Naive thymus-derived CD4-positive, alpha-beta T cell (primary cell): ENCODE results near the gene STX18. TPM values are rescaled to one million over a fixed set of nuclear protein-coding genes. Genes with fewer than 3 reads are reported as not detected.

Experiments
- ATAC-seq: fragments of 150-1000 bp; cut with Tn5 transposase; 2 replicates; pipeline ENCODE4 v1.10.0; 2021; ENCODE audit warnings: mild to moderate bottlenecking, moderate library complexity
- CTCF ChIA-PET: fragments of 350-600 bp; sonication (Branson Sonifier 250); formaldehyde crosslinking; loops from one replicate; lab custom pipeline; 2021; ENCODE audit warnings: antibody characterized with exemption; lab: Charles Lee
- POLR2A ChIA-PET: fragments of 350-600 bp; sonication (Branson Sonifier 250); formaldehyde crosslinking; loops from one replicate; lab custom pipeline; 2021; ENCODE audit warnings: antibody characterized with exemption, inconsistent platforms; lab: Charles Lee
- DNase-seq, 9 donors: peaks; one replicate each; pipeline versions ENCODE4 v3.0.0 to v3.0.0-alpha.2; 2020 to 2022; ENCODE audit warnings: mixed read lengths in 1 of 9
- H3K27ac ChIP-seq: one replicate; pipeline ENCODE4 v1.7.0; 2013; ENCODE audit warnings: mild to moderate bottlenecking, low read depth, low read length, moderate library complexity
- H3K27me3 ChIP-seq, 2 donors: one replicate each; pipeline ENCODE4 v1.7.0; 2013; ENCODE audit warnings: low read length in 2 of 2, mild to moderate bottlenecking in 2 of 2, moderate library complexity in 2 of 2; ENCODE audit not compliant: control insufficient read depth in 2 of 2, insufficient read depth in 2 of 2
- H3K36me3 ChIP-seq, 3 experiments: 1 replicate in 2 of 3; 2 replicates in 1 of 3; pipeline ENCODE4 v1.7.0; 2013; ENCODE audit warnings: low read length in 3 of 3, mild to moderate bottlenecking in 3 of 3, moderate library complexity in 1 of 3; ENCODE audit not compliant: insufficient read depth in 3 of 3, control insufficient read depth in 2 of 3
- H3K4me1 ChIP-seq, 2 donors: one replicate each; pipeline ENCODE4 v1.7.0; 2013; ENCODE audit warnings: low read length in 2 of 2, mild to moderate bottlenecking in 2 of 2, moderate library complexity in 1 of 2; ENCODE audit not compliant: control insufficient read depth in 2 of 2, insufficient read depth in 2 of 2
- H3K4me3 ChIP-seq: 2 replicates; pipeline ENCODE4 v1.7.0; 2013; ENCODE audit warnings: mild to moderate bottlenecking, low read length
- H3K9me3 ChIP-seq, 3 experiments: 1 replicate in 2 of 3; 2 replicates in 1 of 3; pipeline ENCODE4 v1.7.0; 2013; ENCODE audit warnings: low read length in 3 of 3; ENCODE audit not compliant: control insufficient read depth in 2 of 3
- H3K27ac Mint-ChIP-seq, 9 donors: one replicate each; pipeline ENCODE4 v1.8.0; 2020 to 2022; ENCODE audit warnings: mixed read lengths in 9 of 9, mild to moderate bottlenecking in 8 of 9, moderate library complexity in 5 of 9, inconsistent platforms in 2 of 9
- H3K27me3 Mint-ChIP-seq, 5 donors: one replicate each; pipeline ENCODE4 v1.8.0; 2021 to 2022; ENCODE audit warnings: mixed read lengths in 5 of 5, mild to moderate bottlenecking in 1 of 5
- H3K36me3 Mint-ChIP-seq, 5 donors: one replicate each; pipeline ENCODE4 v1.8.0; 2020 to 2022; ENCODE audit warnings: mixed read lengths in 5 of 5, mild to moderate bottlenecking in 3 of 5, inconsistent platforms in 1 of 5
- H3K4me1 Mint-ChIP-seq, 7 donors: one replicate each; pipeline ENCODE4 v1.8.0; 2020 to 2022; ENCODE audit warnings: mixed read lengths in 7 of 7, mild to moderate bottlenecking in 3 of 7, inconsistent platforms in 1 of 7
- H3K4me3 Mint-ChIP-seq, 10 donors: one replicate each; pipeline ENCODE4 v1.8.0; 2020 to 2022; ENCODE audit warnings: mild to moderate bottlenecking in 10 of 10, mixed read lengths in 10 of 10, moderate library complexity in 6 of 10, inconsistent platforms in 2 of 10
- H3K9me3 Mint-ChIP-seq, 11 donors: one replicate each; pipeline ENCODE4 v1.8.0; 2020 to 2022; ENCODE audit warnings: mixed read lengths in 11 of 11, mild to moderate bottlenecking in 4 of 11, inconsistent platforms in 1 of 11, moderate library complexity in 1 of 11
- intact Hi-C, 2 donors: fragments of 100-400 bp; cut with micrococcal nuclease; formaldehyde crosslinking; loops; one replicate each; pipeline ENCODE4 v1.15.1; 2023
- polyA plus RNA-seq, 2 donors: library from polyadenylated mRNA; unstranded; fragments of 300-500 nt; fragmentation: Illumina TruSeq; gene quantifications; one replicate each; pipeline ENCODE4 v1.2.3, GENCODE V29; 2021
- total RNA-seq, 6 experiments: library from RNA in 5 of 6; stranded (reverse) in 5 of 6; gene quantifications; 1 replicate in 5 of 6; 2 replicates in 1 of 6; pipeline ENCODE4 v1.2.3 and lab custom pipeline; 2021 to 2026

STX18 gene
- total and polyA plus RNA-seq, 7 experiments from 2014 or later: 16.3 to 28.0 (median 22.7) TPM

GRCh38 chr4:4433941-4434340 is 107.9 kb downstream of the STX18 start:
- peaks cover 0 to 21% (median 0%) of the 10 kb centered on the region in 3 experiments for H3K36me3 ChIP-seq
- ATAC-seq (no peak), DNase-seq (no peak)
- no peak overlapping the region for H3K4me3 ChIP-seq
- no peaks in the 10 kb centered on the region for H3K4me1 ChIP-seq
- H3K9me3 Mint-ChIP-seq: no peaks in the 10 kb centered on the region
- H3K27ac ChIP-seq: no peak overlapping the region
- POLR2A ChIA-PET: no interaction called here
- no peaks in the 10 kb centered on the region for H3K27me3 ChIP-seq
- H3K4me1 Mint-ChIP-seq: peaks cover 0 to 6% (median 3%) of the 10 kb centered on the region in 7 donors
- no peaks in the 10 kb centered on the region for H3K9me3 ChIP-seq
- H3K4me3 Mint-ChIP-seq: no peak overlapping the region
- no peak overlapping the region for H3K27ac Mint-ChIP-seq
- CTCF ChIA-PET: interaction anchor here (0.7 kb wide), 1 partner anchor 149 kb away, joined by 4 read pairs; no protein-coding TSS in a partner anchor
- H3K27me3 Mint-ChIP-seq: no peaks in the 10 kb centered on the region
- peaks cover 1 to 42% (median 6%) of the 10 kb centered on the region in 5 donors for H3K36me3 Mint-ChIP-seq
- intact Hi-C loops: no loop called here

- H3K27ac ChIP-seq: no peak overlapping the region
- Mint-ChIP-seq H3K27me3 (no peaks in the 10 kb centered on the region), H3K9me3 (no peaks in the 10 kb centered on the region), H3K4me1 (peaks cover 0 to 6% (median 3%) of the 10 kb centered on the region in 7 donors), H3K4me3 (no peak overlapping the region), H3K27ac (no peak overlapping the region), H3K36me3 (peaks cover 0 to 30% (median 6%) of the 10 kb centered on the region in 5 donors)
- no peaks in the 10 kb centered on the region for H3K9me3 ChIP-seq
- no peaks in the 10 kb centered on the region for H3K4me1 ChIP-seq
- ChIA-PET CTCF (interaction anchor here (1.5 to 4.4 kb wide), 2 partner anchors 22 to 173 kb away, joined by 4 to 31 read pairs; no protein-coding TSS in a partner anchor), POLR2A (no interaction called here)
- H3K4me3 ChIP-seq: no peak overlapping the region
- no peaks in the 10 kb centered on the region for H3K27me3 ChIP-seq
- peaks cover 0 to 21% (median 0%) of the 10 kb centered on the region in 3 experiments for H3K36me3 ChIP-seq
- intact Hi-C loops: no loop called here
- DNase-seq (no peak), ATAC-seq (no peak)
Measured at GRCh38 chr4:4432341-4433125, 109.3 kb downstream of the STX18 start.

- DNase-seq: peak in 8 of 9 donors; percentile 11 to 53 (median 35)
- no peak overlapping the region for H3K4me3 Mint-ChIP-seq
- H3K4me1 Mint-ChIP-seq: peaks cover 0 to 6% (median 3%) of the 10 kb centered on the region in 7 donors
- Histone ChIP-seq H3K27ac (no peak overlapping the region), H3K9me3 (no peaks in the 10 kb centered on the region), H3K36me3 (peaks cover 0 to 16% (median 0%) of the 10 kb centered on the region in 3 experiments), H3K4me1 (no peaks in the 10 kb centered on the region), H3K4me3 (no peak overlapping the region), H3K27me3 (no peaks in the 10 kb centered on the region)
- peaks cover 0 to 25% (median 3%) of the 10 kb centered on the region in 5 donors for H3K36me3 Mint-ChIP-seq
- no peaks in the 10 kb centered on the region for H3K27me3 Mint-ChIP-seq
- intact Hi-C loops: loop anchor here (1.0 to 2.0 kb wide), 6 partner anchors 43 to 178 kb away; partner anchors contain the start of gene NSG1 (in 1 of the 2)
- peaks cover 0 to 1% (median 0%) of the 10 kb centered on the region in 11 donors for H3K9me3 Mint-ChIP-seq
- POLR2A ChIA-PET: no interaction called here
- no peak overlapping the region for H3K27ac Mint-ChIP-seq
- ATAC-seq: peak; percentile 87
- CTCF ChIA-PET: interaction anchor here (0.9 to 4.4 kb wide), 7 partner anchors 14 to 180 kb away, joined by 3 to 31 read pairs (median 4); no protein-coding TSS in a partner anchor
Measured at GRCh38 chr4:4430492-4431195, 111.2 kb downstream of the STX18 start.

GRCh38 chr4:4428966-4429875 is 112.6 kb downstream of the STX18 start:
- H3K27me3 ChIP-seq: no peaks in the 10 kb centered on the region
- H3K27ac Mint-ChIP-seq: no peak overlapping the region
- intact Hi-C loops: no loop called here
- POLR2A ChIA-PET: no interaction called here
- DNase-seq (no peak), ATAC-seq (no peak)
- no peaks in the 10 kb centered on the region for H3K27me3 Mint-ChIP-seq
- CTCF ChIA-PET: interaction anchor here (1.4 to 4.4 kb wide), 2 partner anchors 170 to 177 kb away, joined by 4 to 31 read pairs; no protein-coding TSS in a partner anchor
- no peak overlapping the region for H3K27ac ChIP-seq
- no peak overlapping the region for H3K4me3 Mint-ChIP-seq
- peaks cover 0 to 6% (median 3%) of the 10 kb centered on the region in 7 donors for H3K4me1 Mint-ChIP-seq
- no peak overlapping the region for H3K4me3 ChIP-seq
- no peaks in the 10 kb centered on the region for H3K9me3 ChIP-seq
- peaks cover 0 to 17% (median 0%) of the 10 kb centered on the region in 3 experiments for H3K36me3 ChIP-seq
- peaks cover 0 to 1% (median 0%) of the 10 kb centered on the region in 11 donors for H3K9me3 Mint-ChIP-seq
- H3K4me1 ChIP-seq: no peaks in the 10 kb centered on the region
- peaks cover 0 to 28% (median 0%) of the 10 kb centered on the region in 5 donors for H3K36me3 Mint-ChIP-seq

- ChIA-PET POLR2A (no interaction called here), CTCF (no interaction called here)
- no peaks in the 10 kb centered on the region for H3K9me3 ChIP-seq
- no peaks in the 10 kb centered on the region for H3K4me1 ChIP-seq
- intact Hi-C loops: no loop called here
- ATAC-seq: no peak
- Mint-ChIP-seq H3K36me3 (peaks cover 0 to 26% (median 0%) of the 10 kb centered on the region in 5 donors), H3K4me1 (peaks cover 0 to 6% (median 3%) of the 10 kb centered on the region in 7 donors), H3K27me3 (no peaks in the 10 kb centered on the region), H3K4me3 (no peak overlapping the region), H3K9me3 (peaks cover 0 to 1% (median 0%) of the 10 kb centered on the region in 11 donors), H3K27ac (peak overlapping the region in 1 of 9 donors; percentile 23)
- H3K4me3 ChIP-seq: no peak overlapping the region
- H3K27ac ChIP-seq: no peak overlapping the region
- no peaks in the 10 kb centered on the region for H3K27me3 ChIP-seq
- peaks cover 0 to 22% (median 0%) of the 10 kb centered on the region in 3 experiments for H3K36me3 ChIP-seq
- peak in 1 of 9 donors; percentile 8 for DNase-seq
Measured at GRCh38 chr4:4427886-4428285, 114.0 kb downstream of the STX18 start.
